SW480 (cell line): Measurements from ENCODE around the gene EGFLAM.
A peak's percentile ranks its signal among the peaks of the same experiment; 100 is the strongest.

Experiments used
- DNase-seq: peaks from one replicate; pipeline ENCODE4 v3.0.0-alpha.2; 2016; ENCODE audit warnings: low spot score

EGFLAM gene

DNA sequence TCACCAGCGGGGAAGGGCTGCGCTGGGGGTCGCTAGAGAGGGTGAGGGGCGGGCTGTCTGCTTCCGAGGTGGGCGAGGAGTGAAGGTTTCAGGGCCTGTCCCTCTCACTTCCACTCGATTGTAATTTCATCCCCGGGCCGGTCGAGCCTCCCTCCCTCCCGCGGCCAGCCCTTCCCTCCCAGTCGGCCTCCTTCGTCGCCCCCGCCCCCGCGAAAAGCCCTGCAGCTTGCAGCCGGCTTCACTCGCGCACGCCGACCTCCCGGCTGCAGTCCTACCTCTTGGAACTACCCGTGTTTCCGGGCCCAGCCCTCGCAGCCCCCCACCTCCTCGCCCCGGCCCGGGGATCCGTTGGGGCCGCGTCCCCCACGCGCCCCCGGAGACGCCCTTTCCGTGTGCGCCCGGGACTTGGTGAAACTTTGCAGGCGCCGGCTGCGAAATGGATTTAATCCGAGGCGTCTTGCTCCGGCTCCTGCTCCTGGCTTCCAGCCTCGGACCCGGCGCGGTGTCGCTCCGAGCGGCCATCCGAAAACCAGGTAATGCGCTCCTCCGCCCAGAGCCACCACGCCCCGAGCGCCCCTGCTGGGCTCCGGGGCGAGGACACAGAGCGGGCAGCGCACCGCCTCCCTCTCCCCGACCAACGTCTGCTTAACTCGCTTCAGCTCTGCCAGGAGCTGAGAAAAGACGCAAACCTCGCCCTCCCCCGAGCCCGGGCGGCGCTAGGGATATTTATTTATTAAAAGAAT lies at the start of gene EGFLAM:
Gene EGFLAM, plus strand, starts transcription at position 241 of the 743 bp plus-strand sequence. Its CDS starts 196 bp downstream, at position 437.
- DNase-seq = no peak

DNA sequence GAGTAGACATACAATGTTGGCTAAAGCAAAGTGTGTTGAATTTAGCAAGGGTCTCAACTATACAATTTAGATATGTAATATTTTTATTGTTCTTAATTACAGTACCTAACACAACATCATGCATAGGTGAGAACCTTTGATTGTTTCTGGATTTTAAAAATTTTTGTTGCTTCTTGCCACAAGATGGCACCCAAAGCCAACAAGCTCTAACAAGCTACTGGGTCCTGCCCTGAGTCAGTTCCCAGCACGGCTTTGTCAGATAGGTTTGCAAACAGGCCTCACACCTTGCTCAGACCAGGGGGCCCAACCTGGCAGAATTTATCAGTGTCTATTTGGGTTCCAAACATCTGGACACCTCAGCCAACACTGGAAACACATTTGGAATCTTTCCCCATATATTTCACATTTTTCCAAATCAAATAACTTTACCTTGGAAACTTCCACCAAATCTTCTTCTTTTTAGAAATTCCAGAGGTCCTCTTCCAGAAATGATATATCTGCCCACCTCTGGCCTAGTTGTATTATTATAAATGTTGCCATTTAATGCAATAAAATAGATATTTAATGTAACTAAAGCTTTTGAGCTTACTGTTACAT lies 49.5 kb upstream of the EGFLAM start:
- DNase-seq = peak; percentile 49

DNA sequence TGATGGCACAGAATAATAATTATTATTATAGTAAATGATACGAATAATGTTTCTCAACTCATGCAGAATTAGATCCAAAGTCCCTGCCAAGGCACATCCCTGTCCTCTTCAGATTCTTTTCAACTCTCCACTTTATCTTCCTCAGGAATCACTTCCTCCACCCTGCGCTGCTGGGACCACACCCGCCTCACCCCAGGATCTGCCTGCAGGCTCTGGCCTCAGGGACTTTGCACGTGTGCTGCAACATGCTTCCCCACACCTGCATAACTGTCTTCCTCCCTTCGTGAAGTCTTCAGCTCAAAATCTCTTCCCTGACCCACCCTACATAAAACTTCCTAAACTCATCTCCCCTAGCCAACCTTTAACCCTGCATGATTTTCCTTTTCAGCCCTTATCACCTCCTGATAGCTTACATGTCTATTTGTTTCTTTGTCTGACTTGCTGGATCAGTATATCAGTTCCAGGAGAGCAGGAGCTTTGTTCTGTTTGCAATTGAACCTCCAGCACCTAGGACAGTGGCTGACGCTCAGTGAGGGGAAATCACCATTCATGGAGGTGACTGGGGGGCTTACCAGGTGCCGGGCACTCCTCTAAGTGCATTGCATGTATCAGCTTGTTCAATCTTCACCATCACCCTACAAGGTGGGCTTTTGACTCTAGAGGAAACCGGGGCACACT lies 47.5 kb upstream of the EGFLAM start:
- no peak for DNase-seq

DNA sequence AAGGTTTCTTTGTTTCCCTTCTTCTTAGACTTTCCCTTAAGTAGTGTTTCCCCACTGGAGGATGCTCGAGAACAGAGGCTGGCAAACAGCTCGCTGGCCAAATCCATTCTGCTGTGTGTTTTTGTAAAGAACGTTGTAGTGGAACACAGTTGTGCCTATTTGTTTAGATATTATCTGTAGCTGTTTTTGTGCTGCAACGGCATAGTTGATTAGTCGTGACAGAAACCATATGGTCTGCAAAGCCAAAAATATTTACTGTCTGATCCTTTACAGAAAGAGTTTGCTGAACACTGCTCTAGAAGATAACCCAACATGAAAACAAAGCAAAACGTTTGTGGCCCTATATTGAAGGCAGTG lies 47.0 kb upstream of the EGFLAM start:
- no peak for DNase-seq

DNA sequence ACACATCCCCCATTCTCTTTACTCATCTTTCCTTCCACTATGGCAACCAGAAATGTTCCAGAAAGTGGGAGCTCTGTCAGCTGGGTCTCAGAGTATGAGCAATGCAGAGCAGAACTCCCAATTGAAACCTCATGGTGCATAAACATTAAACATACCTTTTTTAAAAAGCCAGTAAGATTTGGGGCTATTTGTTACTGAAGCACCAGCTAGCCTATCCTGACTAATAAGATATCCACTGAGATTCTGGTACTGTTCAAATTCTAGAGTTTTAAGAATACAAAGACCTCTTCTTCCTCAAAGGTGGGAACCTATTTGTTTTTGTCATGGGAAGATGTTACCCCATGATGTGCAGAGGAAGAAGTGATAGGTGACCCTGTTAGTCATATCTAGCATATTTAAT lies 46.1 kb upstream of the EGFLAM start:
- DNase-seq = no peak

DNA sequence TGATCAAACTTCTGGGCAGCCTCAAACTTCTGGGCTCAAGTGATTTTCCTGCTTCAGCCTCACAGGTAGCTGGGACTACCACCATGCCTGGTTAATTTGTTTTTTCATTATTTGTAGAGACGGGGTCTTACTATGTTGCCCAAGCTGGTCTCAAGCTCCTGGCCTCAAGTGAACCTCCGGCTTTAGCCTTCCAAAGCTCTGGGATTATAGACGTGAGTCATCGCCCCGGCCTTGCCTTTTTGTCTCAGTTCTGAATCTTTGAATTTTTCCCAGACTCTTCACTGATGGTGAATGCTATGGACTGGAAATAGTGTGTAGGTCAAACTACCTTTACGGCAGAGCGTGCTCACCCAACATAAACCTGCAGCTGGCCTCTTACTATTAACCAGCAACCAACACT lies 32.3 kb upstream of the EGFLAM start:
- DNase-seq = no peak

DNA sequence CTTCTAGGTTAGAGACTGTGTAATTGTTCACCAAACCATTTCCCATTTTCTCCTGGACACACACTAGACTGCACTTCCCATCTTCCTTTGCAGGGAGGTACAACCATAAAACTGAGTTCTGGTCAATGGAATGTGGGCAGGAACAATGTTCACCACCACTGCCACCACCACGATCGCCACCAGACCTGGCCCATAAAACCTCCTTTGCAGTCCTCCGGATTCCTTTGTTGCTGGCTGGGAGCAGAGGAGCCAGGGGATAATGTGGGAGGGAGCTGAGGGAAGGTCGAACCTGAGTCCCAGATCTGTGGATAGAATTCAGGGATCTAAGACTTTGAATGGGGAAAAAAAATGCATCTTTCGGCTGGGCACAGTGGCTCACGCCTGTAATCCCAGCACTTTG lies 29.4 kb upstream of the EGFLAM start:
- DNase-seq = peak; percentile 8

DNA sequence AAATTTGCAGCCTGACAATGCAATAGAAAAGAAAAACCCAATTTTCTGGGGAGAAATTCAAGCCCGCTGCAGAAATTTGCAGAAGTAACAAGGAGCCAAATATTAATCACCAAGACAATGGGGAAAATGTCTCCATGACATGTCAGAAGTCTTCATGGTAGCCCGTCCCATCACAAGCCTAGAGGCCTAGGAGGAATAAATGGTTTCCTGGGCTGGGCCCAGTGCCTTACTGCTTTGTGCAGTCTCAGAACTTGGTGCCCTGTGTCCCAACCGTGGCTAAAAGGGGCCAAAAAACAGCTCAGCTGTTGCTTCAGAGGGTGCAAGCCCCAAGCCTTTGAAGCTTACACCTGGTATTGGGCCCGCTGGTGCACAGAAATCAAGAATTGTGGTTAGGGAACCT lies 23.6 kb upstream of the EGFLAM start:
- DNase-seq = no peak

DNA sequence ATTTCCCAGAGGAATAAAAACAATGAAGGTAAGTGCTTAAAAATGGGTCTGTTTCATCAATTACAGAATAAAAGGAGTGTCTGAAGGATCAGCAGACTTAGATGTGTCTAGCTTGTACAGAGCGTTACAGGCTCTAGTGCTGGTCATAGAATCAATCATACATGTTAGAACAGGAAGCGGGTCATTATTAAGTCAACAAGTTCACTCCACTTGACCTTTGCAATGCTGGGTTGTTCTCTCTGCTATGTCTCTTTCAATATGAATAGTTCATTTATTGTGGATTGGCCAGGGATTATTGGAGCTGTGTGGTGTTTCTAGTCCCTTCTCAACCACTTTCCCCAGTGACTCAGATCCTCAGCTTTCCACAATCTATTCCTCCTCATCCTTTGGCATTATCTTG lies 20.7 kb upstream of the EGFLAM start:
- no peak for DNase-seq

DNA sequence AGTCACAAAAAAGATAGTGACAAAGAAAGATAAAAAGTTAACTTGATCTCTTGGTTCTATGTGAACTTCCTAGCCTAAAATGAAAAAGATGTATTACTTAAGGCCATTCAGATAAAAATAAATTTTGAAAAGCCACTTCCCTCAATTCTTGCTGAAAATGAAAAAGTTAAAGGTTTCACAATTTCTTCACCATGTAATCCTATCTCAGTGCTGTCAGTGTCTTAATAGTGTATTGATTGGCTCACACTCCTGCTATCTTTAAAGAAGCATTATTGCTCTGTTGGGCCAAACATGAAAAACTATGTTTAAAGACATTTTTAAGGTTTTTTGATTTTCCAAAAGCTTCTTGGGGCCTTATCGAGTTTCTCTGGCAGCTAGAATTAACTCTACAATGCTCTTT lies 18.1 kb upstream of the EGFLAM start:
- DNase-seq = no peak

DNA sequence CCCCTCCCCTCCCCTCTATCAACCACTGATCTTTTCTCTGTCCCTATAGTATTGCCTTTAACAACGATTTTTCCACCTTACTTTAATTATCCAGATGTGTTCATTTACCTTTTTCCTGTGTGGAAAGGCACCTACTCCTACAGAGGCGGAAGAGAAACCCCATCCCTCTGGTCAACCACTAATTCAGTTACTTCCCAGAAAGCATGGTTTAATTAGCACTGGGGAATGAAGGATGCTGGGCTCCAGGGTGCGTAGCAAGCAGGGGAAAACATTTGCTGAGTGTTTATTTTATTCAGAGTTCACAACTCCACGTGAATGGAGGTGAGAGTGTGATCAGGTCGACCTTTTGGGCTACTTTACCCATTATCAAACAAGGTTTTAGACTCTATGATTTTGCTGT lies 16.7 kb upstream of the EGFLAM start:
- DNase-seq = no peak

DNA sequence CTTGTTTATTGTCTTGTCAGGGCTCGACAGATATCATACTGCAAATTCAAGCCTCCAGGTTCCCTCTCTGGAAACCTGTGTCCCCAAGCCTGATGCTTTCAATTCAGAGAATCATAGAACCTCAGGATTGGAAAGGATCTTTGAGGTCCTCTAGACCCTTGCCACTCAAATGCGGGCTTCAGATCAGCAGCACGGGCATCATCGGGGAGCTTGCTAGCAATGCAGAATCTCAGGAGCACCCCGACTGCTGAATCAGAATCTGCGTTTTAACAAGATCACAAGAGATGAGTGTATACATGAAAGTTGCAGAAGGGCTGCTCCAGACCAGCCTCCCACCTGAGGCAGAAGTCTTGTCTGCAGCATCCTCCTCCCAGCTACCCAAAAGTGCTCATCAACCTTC lies 13.1 kb upstream of the EGFLAM start:
- no peak for DNase-seq

DNA sequence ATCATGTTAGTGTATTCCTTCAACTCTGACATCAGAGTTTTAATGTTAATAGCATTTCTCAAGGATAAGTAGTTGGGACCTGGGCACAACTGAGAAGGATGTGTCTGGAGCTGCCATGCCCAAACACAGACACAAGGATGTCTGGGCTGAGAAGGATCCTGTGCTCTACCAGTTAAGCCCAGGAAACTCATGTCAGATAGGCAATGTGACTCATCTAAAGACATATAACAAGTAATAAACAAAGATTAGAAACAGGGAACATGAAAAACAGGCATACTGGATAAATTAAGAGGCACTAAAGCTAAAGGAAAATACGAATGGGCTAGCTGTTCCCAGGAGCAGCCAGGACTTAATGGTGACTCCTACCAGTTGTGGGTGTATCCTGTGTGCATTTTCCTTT lies 9.1 kb upstream of the EGFLAM start:
- no peak for DNase-seq

DNA sequence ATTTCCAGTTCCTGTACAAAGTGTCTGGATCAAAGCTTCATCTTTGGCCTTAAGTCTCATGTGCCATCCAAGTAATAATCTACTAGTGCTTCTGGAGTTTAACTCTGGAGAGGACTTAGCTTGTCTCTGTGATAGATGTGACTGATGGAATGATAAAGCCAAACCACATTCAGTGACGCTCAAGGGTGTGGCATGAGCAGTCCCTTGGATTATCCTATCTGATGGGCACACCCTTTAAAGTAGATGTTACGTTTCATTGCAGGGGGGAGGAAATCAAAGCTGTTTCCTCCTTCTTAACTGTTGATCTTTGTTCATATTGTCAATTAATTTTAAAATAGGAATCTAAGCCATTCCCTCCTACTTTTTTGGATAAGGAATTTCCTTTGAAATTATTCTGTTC lies 8.5 kb upstream of the EGFLAM start:
- DNase-seq = no peak

DNA sequence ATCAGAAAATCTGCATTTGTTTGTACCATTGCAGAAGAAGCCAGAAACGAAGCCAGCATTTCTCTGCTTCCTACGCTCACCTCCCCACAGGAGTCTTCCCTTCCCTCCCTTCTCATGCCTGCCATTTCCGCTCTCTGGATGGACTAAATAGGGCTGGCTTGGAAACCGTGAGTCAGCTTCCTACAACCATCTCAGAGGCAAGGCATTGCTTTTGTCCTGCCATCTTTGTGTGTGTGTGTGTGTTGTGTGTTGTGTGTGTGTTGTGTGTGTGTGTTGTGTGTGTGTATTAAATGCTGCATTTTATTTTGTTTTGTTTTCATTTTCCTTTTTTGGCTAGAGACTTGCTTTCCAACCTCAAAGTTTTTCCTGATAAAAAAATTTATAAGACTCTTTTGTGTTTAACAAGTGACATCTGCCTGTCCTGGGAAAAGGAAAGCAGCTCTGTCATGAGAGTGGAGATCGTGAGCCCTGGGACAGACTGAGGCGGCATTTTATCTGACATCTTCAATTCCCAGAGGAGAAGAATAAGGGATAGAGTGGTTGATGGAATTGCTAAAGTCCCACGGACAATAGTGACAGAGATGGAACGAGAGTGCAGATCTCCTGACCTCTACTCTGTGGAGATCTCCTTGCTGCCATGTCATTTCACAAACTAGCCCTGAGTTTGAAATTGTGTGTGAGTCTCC lies 7.5 kb upstream of the EGFLAM start:
- no peak for DNase-seq

DNA sequence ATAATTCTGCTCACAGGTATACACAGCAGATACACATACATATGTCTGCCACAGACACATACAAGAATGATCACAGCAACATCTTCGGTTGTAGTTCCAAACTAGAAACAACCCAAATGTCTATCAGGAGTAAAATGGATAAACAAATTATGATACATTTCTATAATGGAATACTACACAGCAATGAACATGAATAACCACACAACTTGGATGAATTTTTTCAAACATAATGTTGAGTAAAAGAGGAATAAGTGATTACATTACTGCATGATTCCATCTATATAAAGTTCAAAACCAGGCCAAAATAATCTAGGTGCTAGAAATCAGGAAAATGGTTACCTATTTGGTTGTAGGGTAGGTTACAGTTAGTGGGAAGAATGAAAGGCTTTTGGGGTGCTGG lies 4.6 kb upstream of the EGFLAM start:
- no peak for DNase-seq

DNA sequence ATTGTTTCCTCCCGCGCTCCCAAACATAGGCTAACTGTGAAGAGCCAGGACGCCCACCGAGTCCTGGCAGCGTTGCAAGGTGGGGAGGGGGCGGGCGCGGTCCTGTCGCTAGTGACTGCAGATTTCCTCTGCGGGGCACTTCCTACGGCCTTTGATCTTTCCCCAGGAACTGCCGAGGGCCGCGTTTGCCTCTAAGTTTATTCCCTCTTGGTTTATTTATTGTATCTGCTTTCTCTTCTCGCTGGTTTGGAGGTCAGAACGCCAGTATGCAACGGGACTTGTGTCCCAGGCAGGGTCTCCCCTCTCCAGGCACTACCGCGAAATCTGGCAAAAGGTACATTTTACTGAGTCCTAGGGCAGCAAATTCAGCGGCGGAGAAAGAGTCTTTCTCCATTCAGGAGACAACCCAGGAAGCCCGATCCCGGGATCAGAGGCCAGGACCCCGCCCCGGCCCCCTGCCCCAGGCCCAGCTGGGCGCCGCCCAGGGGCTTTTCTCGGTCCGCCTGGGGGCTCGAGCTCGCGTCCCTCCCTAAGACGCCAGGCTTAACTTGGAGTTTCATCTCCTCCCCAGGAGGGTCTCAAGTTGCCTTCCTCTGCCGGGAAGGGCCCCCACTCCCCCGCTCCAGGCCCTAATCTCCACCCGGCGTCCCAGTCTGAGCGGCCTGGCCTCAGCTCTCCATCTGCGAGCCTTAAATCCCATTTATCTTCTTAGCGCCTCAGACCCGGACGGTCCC lies 884 bp upstream of the EGFLAM start:
- DNase-seq = no peak

DNA sequence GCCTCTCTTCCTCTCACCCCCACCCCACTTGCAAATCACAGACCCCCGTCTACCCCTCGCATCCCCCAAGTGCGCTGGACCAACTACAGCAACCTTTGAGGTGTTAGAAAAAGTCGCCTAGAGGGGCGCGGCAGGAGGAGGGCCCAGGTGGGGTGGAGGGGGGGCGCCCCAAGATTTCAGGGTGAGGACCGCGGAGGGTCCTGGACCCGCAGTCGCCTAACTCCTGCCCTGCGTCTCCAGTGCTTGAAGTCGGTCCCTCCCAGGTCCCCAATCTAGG lies 379 bp upstream of the EGFLAM start:
- no peak for DNase-seq

DNA sequence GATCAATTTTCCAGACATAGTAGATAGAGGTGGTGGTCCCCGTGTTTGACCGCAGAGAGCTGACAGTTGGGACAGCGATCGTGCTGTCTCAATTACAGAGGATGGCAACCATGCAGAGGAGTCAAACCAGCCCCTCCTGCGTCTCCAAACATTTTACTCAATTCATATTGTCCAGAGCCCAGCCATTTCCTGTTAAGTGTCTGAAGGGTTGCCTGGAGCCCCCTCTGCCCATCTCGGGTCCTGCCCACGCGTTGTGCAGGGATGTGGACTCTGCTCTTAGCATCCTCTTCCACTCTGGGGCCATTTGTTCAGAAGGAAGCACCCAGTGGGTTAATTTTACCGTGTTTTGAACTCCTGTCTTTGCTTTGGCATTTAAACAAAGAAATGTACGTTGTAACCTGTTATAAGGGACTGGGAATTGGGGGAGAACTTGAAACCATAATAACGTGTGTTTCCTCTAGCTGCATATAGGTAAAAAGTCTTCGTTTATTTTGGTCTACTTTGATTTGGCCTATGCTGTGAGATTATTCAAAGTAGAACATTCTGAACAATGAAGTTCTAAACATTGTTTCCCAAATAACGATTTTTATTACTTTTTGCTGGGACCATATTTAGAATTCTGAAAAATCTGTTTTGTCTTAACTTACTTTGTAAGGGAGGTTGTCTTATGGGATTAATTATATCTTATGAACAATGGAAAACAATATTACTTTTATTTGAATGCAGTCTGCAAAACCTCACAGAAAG lies 876 bp downstream of the EGFLAM start:
- DNase-seq = no peak

DNA sequence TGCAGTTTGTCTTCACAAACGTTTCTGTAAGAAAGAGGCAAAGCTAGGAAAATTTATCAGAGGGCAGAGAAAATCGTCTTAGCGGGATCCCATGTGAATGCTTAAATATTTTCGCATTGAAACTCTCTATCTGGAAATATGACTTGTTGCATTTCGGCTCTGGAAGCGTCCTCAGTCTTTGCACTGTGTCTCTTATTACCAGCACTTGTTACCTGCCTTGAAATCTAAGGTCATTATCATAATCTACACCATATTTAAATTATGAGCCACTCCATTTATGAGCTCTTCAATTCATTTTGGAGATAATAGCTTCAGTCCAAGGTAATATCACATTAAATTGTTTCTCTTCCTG lies 1.4 kb downstream of the EGFLAM start:
- DNase-seq = no peak

DNA sequence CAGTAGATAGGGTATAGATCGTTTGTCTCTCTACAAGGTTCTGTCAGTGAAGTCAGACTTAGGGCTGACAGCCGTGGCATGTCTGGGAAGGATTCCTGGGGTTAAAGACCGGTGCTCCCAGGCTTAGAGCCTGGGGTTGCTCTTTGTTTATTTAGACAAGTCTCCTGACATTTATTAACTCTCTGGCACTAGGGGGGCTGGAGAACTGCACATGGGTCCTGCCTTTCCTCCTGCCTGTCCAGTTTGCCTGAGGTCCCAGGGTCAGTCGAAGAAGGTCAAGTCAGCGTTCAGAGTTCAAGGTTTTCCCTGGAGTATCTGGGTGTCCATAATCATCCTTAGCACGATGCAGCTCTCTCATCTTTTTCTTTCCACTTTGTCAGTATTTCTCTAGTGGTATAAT lies 5.6 kb downstream of the EGFLAM start:
- DNase-seq = no peak
